ENCODE results near the gene BMPER. TPM values are rescaled to one million over a fixed set of nuclear protein-coding genes. Genes with fewer than 3 reads are reported as not detected.

Gene BMPER
- total RNA-seq, 4 donors from 2014 or later: 1.0 to 12.4 (median 6.1) TPM

DNA sequence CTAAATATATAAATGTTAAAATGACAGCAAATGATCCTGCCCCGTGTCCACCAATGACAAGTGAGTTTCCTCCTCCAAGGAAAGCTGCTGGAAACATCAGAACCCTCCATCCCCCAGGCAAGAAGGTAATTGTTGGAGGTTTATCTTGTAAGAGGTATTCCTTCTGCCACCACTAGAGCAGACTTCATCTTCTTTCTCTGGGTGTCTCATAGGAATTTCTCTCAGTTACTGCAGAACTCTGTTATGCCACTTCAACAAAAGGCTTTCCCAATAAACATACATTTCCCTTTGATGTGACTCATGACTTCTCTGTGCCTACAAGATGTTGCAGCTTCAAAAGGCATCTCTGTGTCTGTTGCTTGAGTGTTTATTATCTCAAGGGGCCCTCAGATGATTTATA is 279.1 kb downstream of the BMPER start:
- no peaks in the 10 kb centered on the region for H3K4me1 ChIP-seq
- intact Hi-C loops (cut with DNase I; ENCODE audit: low total_unique reads): no loop called here
- TF ChIP-seq CTCF (IDR thresholded peaks at IDR 0.05) (no peak), POLR2A (IDR thresholded peaks at IDR 0.05) (no peak)
- no peaks in the 10 kb centered on the region for H3K36me3 ChIP-seq
- H3K27me3 ChIP-seq: no peaks in the 10 kb centered on the region
- H3K9me3 ChIP-seq: no peaks in the 10 kb centered on the region
- no peak overlapping the region for H3K27ac ChIP-seq
- no peak for DNase-seq
- no peak overlapping the region for H3K4me3 ChIP-seq

DNA sequence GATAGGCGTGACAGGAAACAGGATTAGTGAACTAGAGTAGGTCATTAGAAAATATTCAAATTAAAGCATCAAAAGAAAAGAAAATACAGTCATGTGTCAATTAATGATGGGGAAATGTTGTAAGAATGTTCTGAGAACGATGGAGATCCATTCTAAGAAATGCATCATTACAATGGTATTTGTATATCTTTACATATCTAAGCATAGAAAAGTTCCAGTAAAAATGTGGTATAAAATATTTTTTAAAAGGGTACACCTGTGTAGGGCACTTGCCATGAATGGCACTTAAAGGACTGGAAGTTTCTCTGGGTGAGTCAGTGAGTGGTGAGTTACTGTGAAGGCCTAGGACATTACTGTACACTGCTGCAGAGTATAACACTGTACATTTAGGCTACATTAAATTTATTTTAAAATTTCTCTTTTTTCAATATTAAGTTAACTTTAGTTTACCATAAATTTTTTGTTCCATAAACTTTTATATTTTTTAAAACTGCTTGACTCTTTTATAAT is 282.5 kb downstream of the BMPER start:
- H3K4me3 ChIP-seq: no peak overlapping the region
- no peak for DNase-seq
- TF ChIP-seq POLR2A (IDR thresholded peaks at IDR 0.05) (no peak), CTCF (IDR thresholded peaks at IDR 0.05) (no peak)
- intact Hi-C loops (cut with DNase I; ENCODE audit: low total_unique reads): no loop called here
- H3K27ac ChIP-seq: no peak overlapping the region
- H3K9me3 ChIP-seq: no peaks in the 10 kb centered on the region
- no peaks in the 10 kb centered on the region for H3K27me3 ChIP-seq
- no peaks in the 10 kb centered on the region for H3K36me3 ChIP-seq
- no peaks in the 10 kb centered on the region for H3K4me1 ChIP-seq

DNA sequence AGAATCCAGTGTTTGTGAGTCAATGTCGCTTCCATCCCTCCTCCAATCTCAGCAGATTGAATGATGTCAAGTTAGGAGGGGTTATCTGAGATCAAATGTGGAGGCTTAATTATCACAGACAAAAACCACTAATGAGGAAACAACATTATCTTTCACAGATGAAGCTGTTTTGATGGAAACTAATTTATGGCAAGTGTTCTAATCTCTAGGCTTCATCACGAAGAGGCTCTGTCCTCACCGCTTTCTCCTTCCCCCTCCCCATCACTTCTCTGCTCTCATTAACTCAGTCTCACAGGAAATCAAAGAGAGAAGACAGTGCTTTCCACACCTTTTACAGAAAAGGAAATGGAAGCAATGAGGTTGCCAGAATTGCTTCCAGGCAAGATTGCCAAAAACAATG is 283.7 kb downstream of the BMPER start:
- no peak overlapping the region for H3K27ac ChIP-seq
- H3K27me3 ChIP-seq: no peaks in the 10 kb centered on the region
- intact Hi-C loops (cut with DNase I; ENCODE audit: low total_unique reads): no loop called here
- DNase-seq: no peak
- H3K4me3 ChIP-seq: no peak overlapping the region
- H3K4me1 ChIP-seq: no peaks in the 10 kb centered on the region
- no peaks in the 10 kb centered on the region for H3K36me3 ChIP-seq
- H3K9me3 ChIP-seq: no peaks in the 10 kb centered on the region
- no peak for TF ChIP-seq CTCF (IDR thresholded peaks at IDR 0.05)
- no peak for TF ChIP-seq POLR2A (IDR thresholded peaks at IDR 0.05)

DNA sequence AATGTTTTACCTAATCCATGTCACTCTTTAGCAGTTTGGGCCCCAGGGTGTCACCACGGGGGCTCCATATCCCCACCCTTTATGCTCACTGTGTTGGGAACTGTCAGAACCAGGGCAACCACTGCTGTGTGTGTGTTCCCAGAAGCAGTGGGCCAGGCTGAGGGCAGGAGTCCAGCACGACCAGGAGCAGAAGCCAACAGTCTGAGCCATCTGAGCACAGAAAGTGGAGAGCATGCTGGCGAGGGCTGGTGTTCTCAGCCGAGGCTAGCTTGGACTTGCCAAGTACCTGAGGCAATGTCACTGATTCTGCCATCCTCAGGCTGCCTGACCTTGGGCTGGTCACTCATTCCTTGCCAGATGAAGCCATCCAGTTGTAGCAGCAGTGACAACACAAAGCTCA is 285.0 kb downstream of the BMPER start:
- H3K9me3 ChIP-seq: no peaks in the 10 kb centered on the region
- TF ChIP-seq POLR2A (IDR thresholded peaks at IDR 0.05): no peak
- TF ChIP-seq CTCF (IDR thresholded peaks at IDR 0.05): no peak
- H3K4me3 ChIP-seq: no peak overlapping the region
- intact Hi-C loops (cut with DNase I; ENCODE audit: low total_unique reads): no loop called here
- H3K36me3 ChIP-seq: no peaks in the 10 kb centered on the region
- no peak for DNase-seq
- H3K4me1 ChIP-seq: no peaks in the 10 kb centered on the region
- no peak overlapping the region for H3K27ac ChIP-seq
- no peaks in the 10 kb centered on the region for H3K27me3 ChIP-seq

- TF ChIP-seq CTCF (IDR thresholded peaks at IDR 0.05): no peak
- no peak for TF ChIP-seq POLR2A (IDR thresholded peaks at IDR 0.05)
- Histone ChIP-seq H3K9me3 (no peaks in the 10 kb centered on the region), H3K4me3 (no peak overlapping the region), H3K36me3 (no peaks in the 10 kb centered on the region), H3K4me1 (no peaks in the 10 kb centered on the region), H3K27ac (no peak overlapping the region), H3K27me3 (no peaks in the 10 kb centered on the region)
- no peak for DNase-seq
- intact Hi-C loops (cut with DNase I; ENCODE audit: low total_unique reads): no loop called here
Observed at GRCh38 chr7:34191162-34191561, 285.8 kb downstream of the BMPER start.

Measured in uterus (tissue), 4 donors.